ENCODE data around the gene MGST2.

DNA sequence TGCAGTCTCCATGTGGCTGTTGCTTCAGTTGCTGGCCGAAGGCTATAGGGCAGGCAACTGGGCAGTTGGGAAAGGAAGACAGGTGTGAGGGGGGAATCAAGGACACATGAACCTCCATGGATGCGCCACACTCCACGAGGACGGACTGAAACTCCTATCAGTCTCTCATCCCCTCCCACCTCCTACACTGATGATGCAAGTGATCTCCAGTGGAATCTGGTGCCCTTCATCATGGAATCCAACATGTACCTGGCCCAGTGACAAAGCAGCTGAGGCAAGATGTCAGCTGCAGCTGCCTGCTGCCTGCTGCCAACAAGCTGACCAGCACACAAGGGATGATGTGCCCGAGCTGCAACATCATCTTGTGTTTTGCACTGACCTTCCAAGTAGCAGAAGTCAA is 26.0 kb upstream of the MGST2 start:
- TF ChIP-seq, protein P1, sequence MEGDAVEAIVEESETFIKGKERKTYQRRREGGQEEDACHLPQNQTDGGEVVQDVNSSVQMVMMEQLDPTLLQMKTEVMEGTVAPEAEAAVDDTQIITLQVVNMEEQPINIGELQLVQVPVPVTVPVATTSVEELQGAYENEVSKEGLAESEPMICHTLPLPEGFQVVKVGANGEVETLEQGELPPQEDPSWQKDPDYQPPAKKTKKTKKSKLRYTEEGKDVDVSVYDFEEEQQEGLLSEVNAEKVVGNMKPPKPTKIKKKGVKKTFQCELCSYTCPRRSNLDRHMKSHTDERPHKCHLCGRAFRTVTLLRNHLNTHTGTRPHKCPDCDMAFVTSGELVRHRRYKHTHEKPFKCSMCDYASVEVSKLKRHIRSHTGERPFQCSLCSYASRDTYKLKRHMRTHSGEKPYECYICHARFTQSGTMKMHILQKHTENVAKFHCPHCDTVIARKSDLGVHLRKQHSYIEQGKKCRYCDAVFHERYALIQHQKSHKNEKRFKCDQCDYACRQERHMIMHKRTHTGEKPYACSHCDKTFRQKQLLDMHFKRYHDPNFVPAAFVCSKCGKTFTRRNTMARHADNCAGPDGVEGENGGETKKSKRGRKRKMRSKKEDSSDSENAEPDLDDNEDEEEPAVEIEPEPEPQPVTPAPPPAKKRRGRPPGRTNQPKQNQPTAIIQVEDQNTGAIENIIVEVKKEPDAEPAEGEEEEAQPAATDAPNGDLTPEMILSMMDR (IDR thresholded peaks at IDR 0.05), result no peak
- no peak for TF ChIP-seq POLR2A (IDR thresholded peaks at IDR 0.05)

Measured in body of pancreas (tissue), 4 donors.